Measurements from ENCODE around the gene ANP32A. TPM values are rescaled to one million over a fixed set of nuclear protein-coding genes. Genes with fewer than 3 reads are reported as not detected.
"Not testable (repeated sequence)": the region's sequence is repeated elsewhere in the genome, so short reads cannot be mapped to it uniquely, and the experiment has no call there.

ANP32A gene
- total RNA-seq, 1 experiment from 2014 or later, result 120 TPM

- no peak for DNase-seq (ENCODE audit: low read depth)
These were observed 37.3 kb downstream of the ANP32A start for GRCh38 chr15:68783226-68784058.

DNA sequence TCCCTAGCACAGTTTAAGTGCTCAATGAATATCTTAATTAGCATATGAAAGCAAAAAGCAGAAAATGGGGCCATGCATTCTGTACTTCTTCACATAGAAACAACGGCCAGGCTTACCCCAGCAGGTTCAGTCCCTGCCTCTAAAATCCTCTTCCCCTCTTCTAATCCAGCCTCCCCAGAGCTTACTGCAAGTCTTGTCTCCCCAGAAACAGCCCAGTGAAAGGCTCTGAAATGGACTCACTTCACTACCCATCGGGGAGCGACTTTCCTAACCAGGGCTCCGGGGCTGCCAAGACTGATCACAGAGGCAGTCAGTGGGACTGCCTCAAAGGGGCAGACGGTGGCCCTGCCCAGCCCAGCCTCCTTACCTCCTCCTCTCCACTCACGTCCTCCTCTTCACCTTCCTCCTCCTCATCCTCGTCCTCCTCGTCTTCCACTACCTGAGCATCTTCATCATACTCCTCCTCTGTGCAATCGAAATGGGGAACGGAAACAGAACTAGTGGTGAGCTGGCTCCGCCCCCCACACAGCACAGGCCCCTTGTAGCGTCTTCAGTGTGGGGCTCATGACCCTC is 38.0 kb downstream of the ANP32A start:
- DNase-seq (ENCODE audit: low read depth), result no peak

DNA sequence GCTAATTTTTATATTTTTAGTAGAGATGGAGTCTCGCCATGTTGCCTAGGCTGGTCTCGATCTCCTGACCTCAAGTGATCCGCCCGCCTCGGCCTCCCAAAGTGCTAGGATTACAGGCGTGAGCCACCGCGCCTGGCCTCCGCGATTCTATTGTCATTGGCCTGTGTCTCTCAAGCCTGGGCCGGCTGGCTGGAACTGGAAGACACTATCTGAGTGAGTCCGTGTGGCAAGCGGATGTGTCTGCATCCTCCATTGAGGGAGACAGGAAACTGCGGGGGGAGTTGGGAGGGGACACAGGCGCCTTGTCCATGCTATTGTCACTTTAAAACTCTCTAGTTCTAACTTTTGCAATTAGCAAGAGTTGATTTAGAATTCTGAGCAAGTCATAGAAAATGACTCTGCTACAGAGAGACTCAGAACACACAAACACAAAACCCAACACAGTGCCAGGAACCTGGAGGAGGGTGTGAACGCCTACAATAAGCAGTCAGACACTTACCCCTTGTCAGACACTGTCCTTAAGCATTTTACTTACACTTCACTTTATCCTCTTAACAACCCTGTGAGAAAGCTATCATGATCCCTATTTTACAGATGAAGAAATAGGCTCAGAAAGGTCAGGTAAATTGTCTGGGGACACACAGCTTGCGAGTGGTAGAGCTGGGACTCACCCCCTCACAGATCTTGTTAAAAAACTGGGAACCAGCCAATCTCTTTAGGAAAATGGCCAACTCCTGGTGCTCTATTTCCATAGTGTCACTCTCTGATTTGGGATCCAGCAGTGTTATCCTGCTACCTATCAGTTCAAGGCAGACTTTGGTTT is 38.7 kb downstream of the ANP32A start:
- DNase-seq (ENCODE audit: low read depth), result no peak

DNA sequence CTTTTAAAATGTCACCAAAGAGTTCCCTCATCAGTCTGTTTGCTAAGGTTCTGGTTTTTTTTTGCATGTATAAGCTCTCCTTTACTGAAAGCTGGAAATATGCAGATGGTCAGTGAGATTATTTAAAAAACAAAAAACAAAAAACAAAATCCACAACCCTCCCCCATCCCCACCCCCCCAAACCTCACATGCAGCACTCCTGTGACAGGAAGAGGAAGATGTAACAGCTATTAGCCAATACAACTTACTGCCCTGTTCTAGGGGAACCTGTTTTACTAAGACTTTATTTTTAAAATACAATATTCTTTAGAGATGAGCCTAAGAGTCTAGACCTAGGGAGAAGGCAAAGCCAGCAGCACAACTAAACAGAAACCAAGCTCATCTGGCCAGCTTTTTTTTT is 39.5 kb downstream of the ANP32A start:
- no peak for DNase-seq (ENCODE audit: low read depth)

DNA sequence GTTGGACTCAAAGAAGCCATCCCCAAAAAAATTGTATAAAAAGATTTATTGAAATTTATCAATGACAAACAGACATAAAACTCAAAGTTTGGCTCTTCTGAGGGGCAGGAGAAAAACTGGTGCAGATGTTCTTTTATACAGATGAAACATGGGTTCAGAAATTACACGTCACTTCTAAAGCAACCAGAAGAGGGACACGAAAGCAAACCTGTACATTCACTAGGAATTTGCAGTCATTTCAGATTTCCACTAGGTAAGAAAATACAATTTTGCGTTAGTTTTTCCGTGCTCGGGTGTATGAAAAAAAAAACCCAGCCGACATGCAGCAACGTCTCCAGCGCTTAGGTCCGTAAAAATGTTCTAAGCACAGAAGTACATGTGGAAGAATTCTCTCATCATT is 41.8 kb downstream of the ANP32A start:
- DNase-seq (ENCODE audit: low read depth), result no peak

GRCh38 chr15:68776477-68777270 is 44.0 kb downstream of the ANP32A start:
- no peak for DNase-seq (ENCODE audit: low read depth)

DNA sequence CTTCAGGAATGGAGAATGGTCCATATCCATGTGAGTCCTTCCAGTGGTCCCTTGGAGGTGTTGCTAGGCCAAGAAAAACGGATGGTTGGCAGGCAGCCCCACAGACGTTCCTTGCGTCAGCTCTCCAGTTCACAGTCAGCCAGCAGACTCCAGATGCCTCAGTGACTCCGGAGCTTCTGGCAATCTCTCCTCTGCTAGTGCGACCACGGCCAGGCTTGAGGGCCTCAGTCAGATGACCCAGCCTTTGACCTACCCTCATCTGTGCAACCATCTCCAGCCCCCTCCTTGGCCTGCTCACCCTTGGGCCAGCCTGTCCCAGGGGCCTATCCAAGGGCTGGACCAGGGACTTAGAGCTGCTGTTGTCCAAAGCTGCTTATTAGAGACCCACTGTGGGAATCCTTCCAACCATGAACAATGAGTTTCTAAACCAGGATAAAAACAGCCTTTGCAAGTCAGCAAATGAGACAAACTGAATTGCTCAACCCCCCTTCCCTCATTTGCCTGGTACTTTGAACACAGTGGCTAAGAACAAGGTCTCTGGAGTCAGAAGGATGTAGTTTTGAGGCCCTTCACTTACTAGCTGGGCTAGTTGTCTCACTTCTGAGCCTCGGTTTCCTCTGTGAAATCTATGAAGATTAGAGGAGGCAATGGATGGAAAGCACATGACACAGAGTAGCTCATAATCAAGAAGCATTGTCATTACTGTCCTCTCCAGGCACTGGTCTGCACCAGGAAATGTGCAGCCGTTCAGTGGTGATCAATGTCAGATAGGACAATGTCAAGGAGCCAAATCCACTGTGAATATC is 44.8 kb downstream of the ANP32A start:
- no peak for DNase-seq (ENCODE audit: low read depth)

- DNase-seq (ENCODE audit: low read depth), result no peak
These were observed 45.5 kb downstream of the ANP32A start for GRCh38 chr15:68775236-68775577.

- no peak for DNase-seq (ENCODE audit: low read depth)
These were observed 46.0 kb downstream of the ANP32A start for GRCh38 chr15:68774521-68775235.

GRCh38 chr15:68774120-68774519 is 46.6 kb downstream of the ANP32A start:
- DNase-seq (ENCODE audit: low read depth), result no peak

- no peak for DNase-seq (ENCODE audit: low read depth)
These were observed 47.7 kb downstream of the ANP32A start for GRCh38 chr15:68773036-68773435.

DNA sequence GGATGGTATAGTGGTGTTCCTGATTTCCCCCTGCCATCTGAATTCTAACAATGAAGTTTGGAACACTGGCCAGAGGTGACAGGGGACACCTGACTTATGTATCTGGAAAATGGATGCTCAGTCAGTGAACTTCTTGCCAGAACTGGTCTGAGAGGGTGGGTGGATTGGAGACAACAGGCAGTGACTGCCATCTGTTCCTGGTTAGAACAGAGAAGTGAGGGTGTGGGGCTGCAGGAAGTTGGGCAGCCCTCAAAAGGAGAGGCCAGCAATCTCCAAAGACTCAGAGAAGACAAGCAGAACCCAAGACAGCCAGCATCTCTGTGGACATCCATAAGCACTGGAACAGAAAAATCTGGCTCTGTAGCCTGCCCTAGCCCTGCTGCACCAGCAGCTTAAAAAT is 50.5 kb downstream of the ANP32A start:
- DNase-seq (ENCODE audit: low read depth), result no peak

DNA sequence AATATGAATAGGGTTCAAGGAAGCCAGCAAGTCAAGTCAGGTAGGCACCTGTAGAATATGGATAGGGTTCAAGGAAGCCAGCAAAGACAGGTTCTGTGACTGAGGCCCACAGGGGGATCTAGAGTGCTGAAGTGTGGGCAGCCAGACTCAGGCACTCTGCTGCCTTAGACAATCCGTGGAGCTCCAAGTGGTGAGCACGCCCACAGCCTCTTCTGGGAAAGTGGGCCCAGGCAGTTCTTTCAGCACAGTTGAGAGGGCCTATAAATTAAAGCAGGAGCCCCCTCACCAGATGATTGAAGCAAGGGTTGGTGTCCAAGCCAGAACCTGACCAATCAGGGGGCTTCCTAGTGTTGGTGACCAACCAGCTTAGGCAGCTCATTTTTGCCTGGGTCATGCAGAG is 51.0 kb downstream of the ANP32A start:
- no peak for DNase-seq (ENCODE audit: low read depth)

DNA sequence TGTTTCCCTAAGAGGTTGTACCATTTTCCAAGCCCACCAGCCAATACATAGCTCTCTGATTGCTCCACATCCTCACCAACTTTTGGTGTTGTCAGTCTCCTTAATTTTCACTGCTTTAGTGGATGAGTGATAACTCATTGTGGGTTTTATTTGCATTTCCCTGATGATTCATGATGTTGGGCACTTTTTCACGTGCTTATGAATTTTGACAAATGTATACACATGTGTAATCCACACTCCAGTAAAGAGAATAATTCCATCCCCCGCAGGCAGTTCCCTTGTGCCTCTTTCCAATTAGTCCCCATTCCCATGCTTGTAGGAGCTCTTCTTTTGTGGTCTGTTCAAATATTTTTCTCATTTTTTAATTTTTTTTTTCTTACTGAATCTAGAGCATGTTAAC is 52.4 kb downstream of the ANP32A start:
- peak; percentile 76 for DNase-seq (ENCODE audit: low read depth)

DNA sequence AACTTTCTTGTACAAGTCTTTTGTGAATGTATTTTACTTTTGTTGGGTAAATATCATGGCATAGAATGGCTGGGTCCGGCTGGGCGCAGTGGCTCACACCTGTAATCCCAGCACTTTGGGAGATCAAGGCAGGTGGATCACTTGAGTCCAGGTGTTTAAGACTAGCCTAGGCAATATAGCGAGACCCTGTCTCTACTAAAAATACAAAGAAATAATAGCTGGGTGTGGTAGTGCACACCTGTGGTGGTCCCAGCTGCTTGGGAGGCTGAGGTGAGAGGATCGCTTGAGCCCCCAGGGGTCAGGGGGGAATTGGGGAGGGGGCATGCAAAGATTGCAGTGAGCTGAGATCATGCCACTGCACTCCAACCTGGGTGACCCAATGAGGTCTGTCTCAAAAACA is 52.9 kb downstream of the ANP32A start:
- no peak for DNase-seq (ENCODE audit: low read depth)

DNA sequence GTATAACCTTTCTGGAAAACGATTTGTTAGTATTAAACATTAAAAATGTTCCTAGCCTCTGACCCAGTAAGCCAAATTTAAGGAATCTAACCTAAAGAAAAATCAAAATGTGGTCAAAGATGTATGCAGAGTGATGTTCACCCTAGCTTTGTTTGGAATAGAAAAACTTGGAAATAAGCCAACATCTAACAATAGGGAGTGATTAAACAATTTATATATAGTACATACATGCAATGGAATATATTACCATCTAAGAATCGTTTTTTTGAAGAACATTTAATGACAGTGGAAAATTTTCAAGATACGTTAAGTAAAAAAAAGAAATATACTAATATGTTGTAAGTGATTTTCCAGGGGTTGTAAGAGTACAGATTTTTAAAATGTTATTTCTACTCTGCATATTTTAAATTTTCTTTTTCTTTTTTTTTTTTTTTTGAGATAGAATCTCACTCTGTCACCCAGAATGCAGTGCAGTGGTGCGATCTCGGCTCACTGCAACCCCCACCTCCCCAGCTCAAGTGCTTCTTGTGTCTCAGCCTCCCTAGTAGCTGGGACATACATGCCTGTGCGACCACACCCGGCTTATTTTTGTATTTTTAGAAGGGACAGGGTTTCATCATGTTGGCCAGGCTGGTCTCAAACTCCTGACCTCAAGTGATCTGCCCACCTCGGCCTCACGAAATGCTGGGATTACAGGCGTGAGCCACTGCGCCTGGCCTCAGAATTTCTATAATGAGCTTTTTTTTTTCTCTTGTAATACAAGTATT is 54.9 kb downstream of the ANP32A start:
- DNase-seq (ENCODE audit: low read depth), result no peak

- DNase-seq (ENCODE audit: low read depth), result no peak
These were observed 56.6 kb downstream of the ANP32A start for GRCh38 chr15:68764090-68764489.

DNA sequence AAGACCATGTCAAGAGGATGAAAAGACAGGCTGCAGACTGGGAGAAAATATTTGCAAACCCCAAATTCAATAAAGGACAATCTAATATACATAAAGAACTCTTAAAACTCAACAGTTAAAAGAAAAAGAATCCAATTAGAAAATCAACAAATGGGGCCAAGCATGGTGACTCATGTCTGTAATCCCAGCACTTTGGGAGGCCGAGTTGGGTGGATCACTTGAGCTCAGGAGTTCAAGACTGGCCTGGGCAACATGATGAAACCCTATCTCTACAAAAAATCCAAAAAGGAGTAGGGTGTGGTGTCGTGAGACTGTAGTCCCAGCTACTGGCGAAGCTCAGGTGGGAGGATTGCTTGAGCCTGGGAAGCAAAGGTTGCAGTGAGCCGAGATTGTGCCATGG is 57.6 kb downstream of the ANP32A start:
- no peak for DNase-seq (ENCODE audit: low read depth)

- not testable (repeated sequence) for DNase-seq (ENCODE audit: low read depth)
These were observed 60.6 kb downstream of the ANP32A start for GRCh38 chr15:68759982-68760579.

All from HT1080 (cell line).